HCT116 (cell line): Measurements from ENCODE around the gene HAGH. TPM values are rescaled to one million over a fixed set of nuclear protein-coding genes. Genes with fewer than 3 reads are reported as not detected.
A peak's percentile ranks its signal among the peaks of the same experiment; 100 is the strongest.

Experiments used
- ATAC-seq: fragments of 200-7000 bp; cut with Tn5 transposase; 2 replicates; pipeline ENCODE4 v1.9.1; 2020; ENCODE audit warnings: mild to moderate bottlenecking, moderate library complexity
- BruUV-seq: library from RNA; stranded (reverse); fragments of 400-500 nt; replicated peaks from 2 replicates; lab custom pipeline; 2021; lab: Mats Ljungman, UMichigan
- CTCF ChIA-PET: fragments of 300-600 bp; sonication (Branson Sonifier 250); formaldehyde crosslinking; loops from one replicate; lab custom pipeline; 2021; ENCODE audit warnings: antibody characterized with exemption; lab: Charles Lee
- POLR2A ChIA-PET: fragments of 300-600, 350-600 bp; sonication (Branson Sonifier 250); formaldehyde crosslinking; loops from one replicate; lab custom pipeline; 2021; ENCODE audit warnings: antibody characterized with exemption; lab: Charles Lee
- RAD21 ChIA-PET, 2 experiments: fragments of 300-600 bp; sonication (Branson Sonifier 250); formaldehyde crosslinking; loops; one replicate each; lab custom pipeline; 2023; ENCODE audit warnings: low total read pairs in 2 of 2; ENCODE audit not compliant: uncharacterized antibody in 2 of 2, unreplicated experiment in 2 of 2, low non-redundant PET in 1 of 2; lab: Charles Lee
- DNase-seq: peaks from one replicate; pipeline ENCODE4 v3.0.0-alpha.2; 2010; ENCODE audit warnings: low read depth, low spot score
- H2AFZ ChIP-seq: fragments of 200-600 bp; shearing (Covaris generic), sonication (generic); 2 replicates; pipeline ENCODE4 v1.6.1; 2017; ENCODE audit warnings: low read depth, mixed run types, mixed read lengths, antibody characterized with exemption, low read length; ENCODE audit not compliant: poor library complexity, severe bottlenecking
- H3K27ac ChIP-seq: 2 replicates; pipeline ENCODE4 v1.5.1; 2012; ENCODE audit warnings: low read depth, low read length
- H3K27me3 ChIP-seq: fragments of 200-600 bp; sonication (generic); 2 replicates; pipeline ENCODE4 v1.6.1; 2016; ENCODE audit warnings: mixed run types, low read length, mixed read lengths; ENCODE audit not compliant: insufficient read depth
- H3K36me3 ChIP-seq, 2 experiments: fragments of 200-500 bp in 1 of 2; fragments of 200-600 bp in 1 of 2; sonication (Bioruptor generic) in 1 of 2; sonication (generic) in 1 of 2; 2 replicates each; pipeline versions ENCODE4 v1.5.1 to v1.6.1; 2014 to 2016; ENCODE audit warnings: low read length in 2 of 2, inconsistent platforms in 1 of 2, mixed read lengths in 1 of 2, mixed run types in 1 of 2; ENCODE audit not compliant: insufficient read depth in 2 of 2, control insufficient read depth in 1 of 2
- H3K4me1 ChIP-seq, 2 experiments: fragments of 200-600 bp in 1 of 2; sonication (generic) in 1 of 2; 2 replicates each; pipeline versions ENCODE4 v1.5.1 to v1.6.1; 2012 to 2017; ENCODE audit warnings: low read length in 2 of 2, inconsistent platforms in 1 of 2, mild to moderate bottlenecking in 1 of 2, mixed read lengths in 1 of 2, mixed run types in 1 of 2, moderate library complexity in 1 of 2; ENCODE audit not compliant: insufficient read depth in 2 of 2, control insufficient read depth in 1 of 2
- H3K4me2 ChIP-seq: fragments of 200-600 bp; sonication (generic); 2 replicates; pipeline ENCODE4 v1.6.1; 2017; ENCODE audit warnings: mixed run types, low read length, mixed read lengths
- H3K4me3 ChIP-seq, 2 experiments: fragments of 200-600 bp in 1 of 2; sonication (generic) in 1 of 2; replicated peaks in 1 of 2; 2 replicates each; pipeline ENCODE4 v1.5.1; 2011 to 2016; ENCODE audit warnings: low read length in 2 of 2, control low read depth in 1 of 2, low read depth in 1 of 2, mild to moderate bottlenecking in 1 of 2, mixed read lengths in 1 of 2, mixed run types in 1 of 2
- H3K79me2 ChIP-seq: fragments of 200-600 bp; sonication (generic); 2 replicates; pipeline ENCODE4 v1.6.1; 2017; ENCODE audit warnings: mild to moderate bottlenecking, mixed run types, low read length, moderate library complexity, mixed read lengths; ENCODE audit not compliant: insufficient read depth
- H3K9ac ChIP-seq: fragments of 200-600 bp; sonication (generic); 2 replicates; pipeline ENCODE4 v1.6.1; 2016; ENCODE audit warnings: low read length, mixed read lengths
- H3K9me2 ChIP-seq: fragments of 200-600 bp; sonication (generic), shearing (Covaris generic); 2 replicates; pipeline ENCODE4 v1.6.1; 2017; ENCODE audit warnings: mixed run types, mild to moderate bottlenecking, moderate library complexity; ENCODE audit not compliant: insufficient read depth
- H3K9me3 ChIP-seq, 2 experiments: fragments of 200-500 bp in 1 of 2; fragments of 200-600 bp in 1 of 2; sonication (Bioruptor generic) in 1 of 2; sonication (generic) in 1 of 2; 2 replicates each; pipeline ENCODE4 v1.6.1; 2014 to 2017; ENCODE audit warnings: low read length in 2 of 2, mixed read lengths in 2 of 2, inconsistent platforms in 1 of 2, low read depth in 1 of 2, mild to moderate bottlenecking in 1 of 2, mixed run types in 1 of 2, moderate library complexity in 1 of 2; ENCODE audit not compliant: control insufficient read depth in 1 of 2, insufficient read depth in 1 of 2
- H4K20me1 ChIP-seq: fragments of 200-600 bp; sonication (generic), shearing (Covaris generic); 2 replicates; pipeline ENCODE4 v1.6.1; 2017; ENCODE audit warnings: mixed run types, mild to moderate bottlenecking, moderate library complexity; ENCODE audit not compliant: insufficient read depth
- CEBPB ChIP-seq: IDR thresholded peaks from 2 replicates; pipeline ENCODE4 v1.6.1; 2012; ENCODE audit warnings: low read depth
- EGR1 ChIP-seq: IDR thresholded peaks from 2 replicates; pipeline ENCODE4 v1.6.1; 2012; ENCODE audit warnings: low read depth
- JUND ChIP-seq: IDR thresholded peaks from 2 replicates; pipeline ENCODE4 v1.6.1; 2012
- POLR2AphosphoS5 ChIP-seq: IDR thresholded peaks from 2 replicates; pipeline ENCODE4 v1.6.1; 2011; ENCODE audit warnings: mild to moderate bottlenecking, low read depth, low read length, moderate library complexity
- RAD21 ChIP-seq: IDR thresholded peaks from 2 replicates; pipeline ENCODE4 v1.6.1; 2012; ENCODE audit warnings: low read depth, mild to moderate bottlenecking
- SIN3A ChIP-seq: IDR thresholded peaks from 2 replicates; pipeline ENCODE4 v1.6.1; 2012; ENCODE audit warnings: low read depth
- SP1 ChIP-seq: IDR thresholded peaks from 2 replicates; pipeline ENCODE4 v1.6.1; 2012; ENCODE audit warnings: low read depth
- TCF7L2 ChIP-seq: IDR thresholded peaks from 2 replicates; pipeline ENCODE4 v1.7.0; 2011; ENCODE audit warnings: borderline replicate concordance, inconsistent platforms; ENCODE audit not compliant: insufficient read depth, insufficient read length; ENCODE audit errors: extremely low read depth
- YY1 ChIP-seq: IDR thresholded peaks from 2 replicates; pipeline ENCODE4 v1.6.1; 2011; ENCODE audit warnings: low read length, low read depth, moderate library complexity, mild to moderate bottlenecking; ENCODE audit not compliant: insufficient replicate concordance; ENCODE audit errors: extremely low read depth
- ZNF274 ChIP-seq: fragments of 200-500 bp; sonication (Bioruptor generic); IDR thresholded peaks from 2 replicates; pipeline ENCODE4 v1.6.1; 2014; ENCODE audit warnings: mild to moderate bottlenecking, low read depth, low read length, inconsistent platforms
- intact Hi-C: fragments of 100-400 bp; cut with micrococcal nuclease; formaldehyde crosslinking; loops from 2 replicates; pipeline ENCODE4 v1.10.0; 2022
- total RNA-seq: library from RNA; stranded (reverse); gene quantifications from one replicate; pipeline ENCODE4 v1.2.1, GENCODE V29; 2021; ENCODE audit not compliant: unreplicated experiment
- TF ChIP-seq, protein P1 (sequence below): IDR thresholded peaks from 2 replicates; pipeline ENCODE4 v1.6.1; 2012
- TF ChIP-seq, protein P2 (sequence below), 3 experiments: fragments of 200-600 bp in 1 of 3; sonication (generic) in 1 of 3; IDR thresholded peaks in 2 of 3; conservative IDR thresholded peaks in 1 of 3; 2 replicates each; pipeline ENCODE4 v1.5.1; 2012 to 2017; ENCODE audit warnings: low read depth in 2 of 3, low read length in 2 of 3, antibody characterized with exemption in 1 of 3, borderline replicate concordance in 1 of 3, control low read depth in 1 of 3, mild to moderate bottlenecking in 1 of 3, mixed read lengths in 1 of 3, mixed run types in 1 of 3, moderate library complexity in 1 of 3; ENCODE audit not compliant: insufficient read depth in 1 of 3

HAGH gene
- total RNA-seq, 1 experiment from 2014 or later = 39.1 TPM

DNA sequence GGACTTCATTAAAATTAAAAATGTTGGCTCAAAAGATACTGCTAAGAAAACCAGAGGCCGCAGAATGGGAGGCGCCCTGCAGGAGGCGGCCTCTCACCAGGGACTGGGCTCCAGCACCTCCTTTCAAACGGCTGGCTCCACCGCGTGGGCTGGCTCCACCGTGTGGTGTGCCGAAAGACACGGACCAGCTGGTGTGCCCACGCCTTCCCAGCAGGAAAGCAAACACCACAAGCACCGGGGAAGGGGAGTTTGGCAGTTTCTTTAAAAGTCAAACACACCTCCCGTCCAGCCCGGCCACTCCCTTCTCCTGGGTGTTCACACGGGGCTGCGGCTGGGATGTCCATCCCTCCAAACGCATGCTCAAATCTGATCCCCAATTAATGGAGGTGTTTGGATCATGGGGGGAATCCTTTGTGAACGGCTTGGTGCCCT, 13.9 kb downstream of the HAGH start:
- H3K4me3 ChIP-seq = no peak overlapping the region
- H3K27me3 ChIP-seq = no peaks in the 10 kb centered on the region
- H3K9ac ChIP-seq = no peak overlapping the region; the same call in 1 of the 2 replicates
- H4K20me1 ChIP-seq = no peaks in the 10 kb centered on the region
- ChIA-PET POLR2A (no interaction called here), CTCF (interaction anchor here (0.6 to 1.3 kb wide), 3 partner anchors 12 to 137 kb away, joined by 3 to 4 read pairs (median 3); partner anchors contain the start of genes FAHD1 and HAGH), RAD21 (no interaction called here)
- intact Hi-C loops = no loop called here
- BruUV-seq = no TSS peak
- no peak overlapping the region for H3K27ac ChIP-seq
- peak overlapping the region; percentile 49 for H3K4me2 ChIP-seq
- H3K79me2 ChIP-seq = no peaks in the 10 kb centered on the region
- no peaks in the 10 kb centered on the region for H3K9me2 ChIP-seq
- peaks cover 6 to 10% of the 10 kb centered on the region in 2 experiments; a peak in 3 of 4 replicates for H3K4me1 ChIP-seq
- DNase-seq = peak; percentile 47
- H3K36me3 ChIP-seq = 0 out of 4 replicates have a peak, but pooled peaks cover 2 to 5% of the 10 kb centered on the region in 2 experiments
- ATAC-seq = peak; percentile 95
- H3K9me3 ChIP-seq = no peaks in the 10 kb centered on the region
- no peak overlapping the region for H2AFZ ChIP-seq
- peak; percentile 87 for TF ChIP-seq RAD21
- TF ChIP-seq SP1 = no peak
- TF ChIP-seq, protein P1, sequence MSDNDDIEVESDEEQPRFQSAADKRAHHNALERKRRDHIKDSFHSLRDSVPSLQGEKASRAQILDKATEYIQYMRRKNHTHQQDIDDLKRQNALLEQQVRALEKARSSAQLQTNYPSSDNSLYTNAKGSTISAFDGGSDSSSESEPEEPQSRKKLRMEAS = peak; percentile 65; the same call in 1 of the 2 replicates
- TF ChIP-seq, protein P2, sequence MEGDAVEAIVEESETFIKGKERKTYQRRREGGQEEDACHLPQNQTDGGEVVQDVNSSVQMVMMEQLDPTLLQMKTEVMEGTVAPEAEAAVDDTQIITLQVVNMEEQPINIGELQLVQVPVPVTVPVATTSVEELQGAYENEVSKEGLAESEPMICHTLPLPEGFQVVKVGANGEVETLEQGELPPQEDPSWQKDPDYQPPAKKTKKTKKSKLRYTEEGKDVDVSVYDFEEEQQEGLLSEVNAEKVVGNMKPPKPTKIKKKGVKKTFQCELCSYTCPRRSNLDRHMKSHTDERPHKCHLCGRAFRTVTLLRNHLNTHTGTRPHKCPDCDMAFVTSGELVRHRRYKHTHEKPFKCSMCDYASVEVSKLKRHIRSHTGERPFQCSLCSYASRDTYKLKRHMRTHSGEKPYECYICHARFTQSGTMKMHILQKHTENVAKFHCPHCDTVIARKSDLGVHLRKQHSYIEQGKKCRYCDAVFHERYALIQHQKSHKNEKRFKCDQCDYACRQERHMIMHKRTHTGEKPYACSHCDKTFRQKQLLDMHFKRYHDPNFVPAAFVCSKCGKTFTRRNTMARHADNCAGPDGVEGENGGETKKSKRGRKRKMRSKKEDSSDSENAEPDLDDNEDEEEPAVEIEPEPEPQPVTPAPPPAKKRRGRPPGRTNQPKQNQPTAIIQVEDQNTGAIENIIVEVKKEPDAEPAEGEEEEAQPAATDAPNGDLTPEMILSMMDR (IDR thresholded peaks at IDR 0.05 in 2 of 3, conservative IDR thresholded peaks at IDR 0.05 in 1 of 3; ENCODE audit: borderline replicate concordance in 1 of 3, insufficient read depth in 1 of 3, low read depth in 2 of 3, low read length in 2 of 3) = peak; percentile 71 to 98 (median 80)
- 0 out of 2 replicates have a peak, but pooled peaks have one; percentile 21 for TF ChIP-seq POLR2AphosphoS5
- peak; percentile 81 for TF ChIP-seq EGR1
- TF ChIP-seq CEBPB = no peak

DNA sequence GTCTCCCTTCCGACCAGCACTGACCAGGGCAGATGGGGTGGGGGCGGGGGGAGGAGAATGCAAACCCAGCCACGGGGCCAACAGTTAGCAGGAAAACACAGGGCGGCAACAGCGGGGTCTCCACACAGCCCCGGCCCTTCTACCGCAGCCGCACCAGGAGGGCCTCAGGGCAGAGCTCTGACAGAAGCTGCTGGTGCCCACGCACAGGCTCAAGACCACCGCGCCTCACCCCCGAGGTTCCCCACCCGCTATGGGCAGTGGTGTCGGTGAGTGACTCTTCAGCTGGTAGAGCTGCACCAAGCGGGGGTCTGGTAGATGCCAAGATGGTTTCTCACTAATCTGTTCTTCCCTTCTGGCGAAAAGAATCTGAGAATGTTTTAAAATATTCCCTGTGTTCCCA, 16.1 kb downstream of the HAGH start:
- H3K9me3 ChIP-seq = no peaks in the 10 kb centered on the region
- peaks cover 6 to 10% of the 10 kb centered on the region in 2 experiments; a peak in 3 of 4 replicates for H3K4me1 ChIP-seq
- no peak overlapping the region for H3K4me2 ChIP-seq
- DNase-seq (no peak), ATAC-seq (no peak)
- no peaks in the 10 kb centered on the region for H3K9me2 ChIP-seq
- no peaks in the 10 kb centered on the region for H3K27me3 ChIP-seq
- H3K9ac ChIP-seq = no peak overlapping the region
- TF ChIP-seq SIN3A = no peak
- TF ChIP-seq, protein P2 (IDR thresholded peaks at IDR 0.05 in 2 of 3, conservative IDR thresholded peaks at IDR 0.05 in 1 of 3; ENCODE audit: borderline replicate concordance in 1 of 3, insufficient read depth in 1 of 3, low read depth in 2 of 3, low read length in 2 of 3) = no peak
- no peak for TF ChIP-seq ZNF274
- TF ChIP-seq JUND = no peak
- TF ChIP-seq, protein P1 = no peak
- no peak for TF ChIP-seq TCF7L2
- no peak for TF ChIP-seq YY1
- TF ChIP-seq CEBPB = no peak
- ChIA-PET RAD21 (no interaction called here), POLR2A (no interaction called here), CTCF (no interaction called here)
- H4K20me1 ChIP-seq = no peaks in the 10 kb centered on the region
- no TSS peak for BruUV-seq
- no peaks in the 10 kb centered on the region for H3K36me3 ChIP-seq
- H3K27ac ChIP-seq = no peak overlapping the region
- H3K79me2 ChIP-seq = no peaks in the 10 kb centered on the region
- intact Hi-C loops = no loop called here
- no peak overlapping the region for H2AFZ ChIP-seq
- H3K4me3 ChIP-seq = no peak overlapping the region
